SKM-1 treated with dmso at 0.1 percent for 144 hours (cell line): Measurements from ENCODE around the gene CNOT1.

Experiments used
- DNase-seq: peaks from one replicate; lab custom pipeline; 2025; ENCODE audit not compliant: unreplicated experiment; lab: John Stamatoyannopoulos, UW

CNOT1 gene

DNA sequence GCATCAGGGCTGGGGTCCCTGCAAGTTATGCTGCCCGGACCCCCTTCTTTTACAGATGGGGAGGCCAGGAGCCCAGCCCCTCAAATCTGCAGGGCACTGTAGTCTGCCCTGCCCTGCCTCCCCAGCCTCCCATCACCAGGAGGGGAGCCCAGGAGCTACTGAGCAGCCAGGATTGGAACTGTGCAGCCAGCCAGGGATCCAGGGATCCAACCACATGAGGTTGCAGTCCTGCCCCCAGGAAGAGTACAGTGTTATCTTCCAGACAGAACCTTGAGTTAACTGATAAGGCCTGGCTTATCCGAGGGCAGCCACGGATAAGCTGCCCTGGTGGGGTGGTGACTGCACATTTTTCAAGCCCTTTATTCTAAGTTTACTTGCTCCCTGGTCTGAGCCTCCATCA lies 141.1 kb downstream of the CNOT1 start:
- no peak for DNase-seq

DNA sequence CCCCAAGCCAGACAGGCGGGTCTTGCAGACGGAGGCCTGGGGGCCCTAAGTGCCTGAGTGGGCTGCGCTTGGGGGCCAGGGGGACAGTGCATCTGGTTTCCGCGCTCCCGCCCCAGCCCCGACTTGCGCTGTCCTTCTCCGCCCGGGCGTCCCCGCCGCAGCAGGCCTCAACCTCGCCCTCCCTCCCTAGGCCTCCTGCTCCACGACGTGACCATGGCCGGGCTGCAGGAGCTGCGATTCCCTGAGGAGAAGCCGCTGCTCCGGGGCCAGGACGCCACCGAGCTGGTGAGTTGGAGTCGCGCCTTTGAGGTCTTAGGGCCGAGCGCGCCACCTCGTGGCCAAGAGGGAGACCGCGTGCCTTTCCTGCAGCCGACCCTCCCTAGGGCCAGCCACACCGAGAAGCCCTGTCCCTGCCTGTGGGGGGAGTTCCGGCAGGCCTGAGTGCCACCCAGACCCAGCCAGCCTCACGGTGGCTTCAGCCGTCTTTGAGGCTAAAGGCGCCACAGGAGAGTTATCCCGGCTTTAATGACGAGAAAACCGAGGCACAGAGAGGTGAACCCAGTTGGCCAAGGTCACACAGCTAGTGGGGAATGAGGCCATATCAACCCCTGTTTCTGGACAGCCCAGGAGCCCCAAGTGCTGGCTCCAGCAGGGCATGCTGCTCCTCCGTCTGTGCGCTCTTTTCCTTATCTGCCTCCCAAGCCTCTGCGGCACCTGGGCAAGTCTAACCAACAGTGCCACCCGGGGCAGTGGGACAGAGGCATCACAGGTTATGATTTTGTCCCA lies 141.9 kb downstream of the CNOT1 start:
- DNase-seq: peak; percentile 60

GRCh38 chr16:58485184-58485887 lies 144.3 kb downstream of the CNOT1 start:
- DNase-seq: no peak

DNA sequence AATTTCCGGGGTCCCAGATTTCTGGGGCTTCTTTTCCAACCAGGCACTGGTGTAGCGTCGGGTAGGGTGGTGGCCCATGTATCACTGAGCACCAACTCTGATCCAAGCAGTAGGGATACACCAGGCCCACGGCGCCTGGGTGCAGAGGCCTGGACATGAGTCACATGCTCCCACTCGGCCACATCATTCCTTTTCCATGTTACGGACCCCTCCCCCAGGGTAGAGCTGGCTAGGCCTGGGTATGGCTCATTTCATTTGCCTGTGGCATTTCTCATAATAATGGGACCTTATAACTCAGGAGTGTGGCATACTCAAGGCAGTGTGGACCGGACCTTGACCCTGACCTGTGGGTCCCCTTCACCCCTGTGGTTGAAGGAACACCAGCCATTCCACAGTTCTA lies 147.7 kb downstream of the CNOT1 start:
- DNase-seq: no peak

- DNase-seq: no peak
These were observed 148.3 kb downstream of the CNOT1 start for GRCh38 chr16:58481226-58481869.

DNA sequence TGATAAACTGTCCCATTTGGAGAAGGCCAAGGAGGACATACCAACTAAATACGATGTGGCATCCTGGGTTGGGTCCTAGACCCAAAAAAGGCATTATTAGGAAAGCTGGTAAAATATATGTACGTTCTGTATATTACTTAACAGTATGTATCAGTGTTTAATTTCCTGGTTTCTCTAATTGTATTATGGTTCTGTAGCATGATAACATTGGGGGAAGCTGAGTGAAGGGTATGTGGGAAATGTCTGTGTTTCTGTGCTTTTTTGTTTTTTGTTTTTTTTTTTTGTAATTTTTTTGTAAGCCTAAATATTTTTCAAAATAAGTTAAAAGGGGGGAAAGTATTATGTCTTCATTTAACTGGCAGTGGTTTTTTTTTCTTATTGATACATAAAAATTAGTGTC lies 151.2 kb downstream of the CNOT1 start:
- DNase-seq: no peak

DNA sequence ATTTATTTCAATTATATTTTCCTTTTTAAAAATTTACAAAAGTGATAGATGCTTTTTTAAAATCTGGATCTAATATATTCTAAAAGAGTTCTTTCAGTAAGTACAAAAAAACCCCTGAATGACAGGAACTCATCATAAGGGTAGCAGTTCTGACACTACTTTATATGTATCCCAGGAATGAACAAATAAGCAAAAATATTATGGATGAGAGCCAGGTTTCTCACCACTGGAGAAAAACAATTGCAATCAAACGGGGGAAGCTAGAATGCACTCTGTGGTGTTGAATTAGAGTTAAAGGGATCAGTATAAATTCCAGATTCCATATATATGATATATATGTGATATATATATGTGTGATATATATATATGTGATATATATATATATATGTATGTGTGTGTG lies 152.8 kb downstream of the CNOT1 start:
- DNase-seq: no peak

DNA sequence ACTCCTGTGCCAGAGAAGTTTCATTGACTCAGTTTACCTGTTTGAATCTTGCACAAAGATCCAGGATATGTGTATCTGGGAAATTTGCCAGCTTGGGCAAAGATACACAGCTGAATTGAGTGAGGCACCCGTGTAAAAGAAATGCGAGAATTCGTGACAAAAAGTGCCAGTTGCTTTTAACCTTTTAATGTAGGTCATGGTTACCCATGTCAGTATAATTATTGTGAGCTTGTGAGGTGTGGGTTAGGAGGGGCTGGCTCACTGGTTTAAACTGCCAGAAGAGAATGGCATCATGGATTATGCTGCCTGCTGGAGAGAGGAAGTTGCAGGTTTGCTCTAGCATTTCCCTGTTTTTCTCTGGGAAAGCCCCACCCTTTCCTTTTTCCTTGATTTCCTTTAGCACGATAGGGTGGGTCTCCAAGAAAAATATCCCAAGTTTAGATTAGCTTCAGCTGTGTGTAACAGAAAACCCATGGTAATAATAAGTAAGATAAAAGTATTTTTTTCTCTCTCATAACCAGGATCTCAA lies 154.5 kb downstream of the CNOT1 start:
- no peak for DNase-seq

GRCh38 chr16:58474296-58474695 lies 155.3 kb downstream of the CNOT1 start:
- DNase-seq: no peak

DNA sequence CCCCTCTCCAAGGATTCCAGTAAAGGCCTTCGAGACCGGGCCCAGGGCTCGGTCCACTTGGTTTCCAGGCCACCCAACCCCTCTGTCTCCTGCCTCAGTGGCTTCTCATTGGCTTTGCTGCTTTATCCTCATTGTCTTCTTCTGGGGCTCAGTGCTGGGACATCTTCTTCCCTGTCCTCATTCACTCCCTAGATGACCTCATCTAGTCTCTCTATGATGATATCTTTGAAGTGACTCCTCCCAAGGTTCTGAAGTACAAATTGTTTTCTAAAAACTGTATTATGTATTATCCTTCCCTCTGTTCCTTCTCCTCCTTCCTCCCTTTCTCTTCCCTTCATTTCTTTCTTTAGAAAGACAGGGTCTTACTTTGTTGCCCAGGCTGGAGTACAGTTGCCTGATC lies 156.8 kb downstream of the CNOT1 start:
- DNase-seq: no peak

DNA sequence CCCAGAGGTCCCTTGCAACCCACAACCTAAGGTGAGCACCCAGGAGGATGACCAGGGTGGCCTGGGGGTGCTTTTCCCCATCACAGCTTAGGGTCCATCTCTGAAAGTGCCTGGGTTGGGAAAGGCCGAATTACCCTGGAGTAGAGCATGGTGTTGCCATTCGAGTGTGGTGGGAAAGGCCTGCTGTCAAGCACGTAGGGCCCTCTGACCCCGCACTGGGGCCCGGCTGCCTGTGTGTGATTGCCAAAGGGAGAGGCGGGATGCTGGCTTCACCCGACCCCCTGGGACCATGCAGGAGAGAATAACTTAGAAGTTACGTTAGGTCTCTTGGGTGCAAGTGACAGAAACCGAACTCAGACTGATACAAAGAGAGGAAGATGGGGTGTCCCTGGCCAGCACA lies 157.4 kb downstream of the CNOT1 start:
- no peak for DNase-seq

DNA sequence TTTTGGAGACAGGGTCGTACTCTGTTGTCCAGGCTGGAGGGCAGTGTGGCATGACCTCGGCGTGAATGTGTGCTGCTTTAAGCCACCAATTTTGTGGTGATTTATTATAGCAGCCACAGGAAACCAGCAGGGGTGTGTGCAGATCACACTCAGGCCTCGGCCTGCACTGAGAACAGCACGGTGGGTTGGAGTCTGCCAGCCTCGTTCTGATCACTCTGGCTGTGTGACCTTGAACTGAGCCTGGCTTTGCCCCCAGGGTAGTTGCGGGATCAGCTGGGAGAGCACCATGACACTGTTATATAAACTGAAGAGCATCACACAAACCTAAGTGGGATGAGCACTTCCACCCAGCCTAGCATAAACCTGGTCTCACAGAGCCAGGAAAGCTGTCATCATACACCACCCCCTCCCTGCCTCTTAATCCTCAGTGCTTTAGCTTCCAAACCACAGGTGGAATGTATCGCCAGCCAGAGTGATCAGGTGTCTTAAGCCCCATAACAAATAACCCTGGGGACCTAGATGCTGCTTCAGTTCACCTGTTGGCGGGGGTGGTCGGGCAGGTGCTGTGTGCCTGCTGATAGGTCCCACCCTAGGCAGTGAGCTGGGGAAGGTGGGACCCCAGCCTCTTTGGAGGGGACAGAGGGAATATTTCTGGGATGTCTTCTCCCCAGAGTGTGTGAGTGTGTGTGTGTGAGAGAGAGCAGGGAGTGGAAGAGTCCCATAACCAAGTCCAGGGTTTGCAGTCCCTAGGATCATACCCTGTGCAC lies 158.2 kb downstream of the CNOT1 start:
- no peak for DNase-seq
